ENCODE results near the gene MRPL52.
"Not testable (repeated sequence)": the region's sequence is repeated elsewhere in the genome, so short reads cannot be mapped to it uniquely, and the experiment has no call there.

MRPL52 gene

GRCh38 chr14:22811722-22812121 is 18.0 kb upstream of the MRPL52 start:
- no peak for DNase-seq

DNA sequence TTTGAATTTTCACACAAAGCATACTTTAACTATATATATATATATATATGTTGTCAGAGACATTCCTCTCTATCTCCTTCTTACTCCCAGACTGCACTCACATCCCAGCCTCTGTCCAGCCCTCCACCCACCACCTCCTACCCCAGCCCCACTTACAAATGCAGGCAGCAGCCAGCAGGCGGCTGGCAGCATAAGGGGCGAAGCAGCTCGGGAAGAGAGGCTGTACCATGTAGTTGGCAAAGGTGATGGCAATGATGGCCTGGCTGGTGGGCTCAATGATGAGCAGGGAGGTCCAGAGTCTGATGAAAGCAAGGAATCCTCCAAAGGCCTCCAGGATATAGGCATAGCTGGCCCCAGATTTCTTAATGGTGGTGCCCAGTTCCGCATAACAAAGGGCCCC is 16.9 kb upstream of the MRPL52 start:
- DNase-seq: no peak

DNA sequence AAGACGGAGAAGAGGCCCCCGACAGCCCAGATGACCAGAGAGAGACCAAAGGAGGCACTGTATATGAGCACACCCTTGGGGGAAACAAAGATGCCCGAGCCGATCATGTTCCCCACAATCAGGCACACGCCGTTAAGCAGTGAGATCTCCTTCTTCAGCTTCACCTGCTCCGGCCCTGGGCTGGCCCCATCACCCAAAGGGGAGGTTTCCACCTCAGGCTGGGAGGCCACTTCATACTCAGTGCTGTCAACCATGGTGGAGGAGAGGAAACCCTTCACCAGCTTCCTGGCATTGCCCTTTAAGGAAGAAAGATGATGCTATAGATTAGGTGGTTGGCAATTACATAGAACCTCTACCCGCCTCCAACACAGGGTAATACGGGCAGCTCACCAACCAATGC is 16.5 kb upstream of the MRPL52 start:
- DNase-seq: no peak

DNA sequence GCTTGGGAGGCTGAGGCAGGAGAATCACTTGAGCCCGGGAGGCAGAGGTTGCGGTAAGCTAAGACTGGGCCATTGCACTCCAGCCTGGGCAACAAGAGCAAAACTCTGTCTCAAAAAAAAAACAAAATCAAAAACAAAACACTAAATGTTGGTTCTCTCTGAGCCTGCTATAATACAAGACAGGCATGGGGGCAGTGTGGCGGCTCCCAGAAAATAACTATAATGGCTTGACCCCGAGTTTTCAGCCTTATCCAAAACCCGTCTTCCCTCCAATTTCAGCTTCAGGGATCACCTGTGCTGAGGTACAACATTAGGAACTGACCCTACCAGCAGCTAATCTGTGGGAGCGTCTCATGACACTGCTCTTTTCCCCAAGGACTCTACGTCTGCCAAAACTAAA is 15.3 kb upstream of the MRPL52 start:
- no peak for DNase-seq

DNA sequence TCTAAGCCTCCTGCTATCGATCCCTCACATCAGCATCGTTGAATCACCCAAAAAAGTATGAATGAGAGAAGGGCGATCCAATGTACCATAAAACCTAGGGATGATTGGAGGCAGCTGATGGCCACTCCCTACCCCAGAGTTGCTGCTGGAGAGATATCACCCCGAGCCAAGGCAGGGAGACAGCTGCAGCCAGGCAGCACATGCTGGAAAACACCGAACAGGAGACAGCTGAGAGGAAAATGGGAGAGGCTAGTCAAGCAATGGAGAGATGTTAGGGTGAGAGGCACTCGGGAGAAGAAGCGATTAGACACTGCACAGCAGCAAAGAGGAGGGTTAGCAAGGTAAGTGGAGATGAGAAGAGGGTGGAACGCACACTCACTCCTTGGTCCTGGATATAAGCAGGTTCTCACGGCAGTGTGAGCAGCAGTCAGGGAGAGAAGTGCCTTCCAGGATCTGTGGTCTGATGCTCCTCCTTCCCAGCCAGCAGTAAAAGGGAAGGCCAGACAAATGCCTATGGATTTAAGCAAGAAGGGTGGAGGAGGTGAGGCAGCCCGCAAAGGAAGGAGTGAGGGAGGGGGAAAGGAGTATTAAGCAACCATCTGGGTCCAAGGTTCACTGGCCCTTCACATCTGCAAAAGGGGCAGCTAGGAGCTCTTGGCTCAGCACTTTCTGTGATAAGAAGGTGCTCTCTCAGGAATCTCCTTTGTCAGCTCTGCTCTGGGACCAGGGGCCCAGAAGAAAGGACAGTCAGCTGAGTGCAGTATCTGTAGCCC is 14.6 kb upstream of the MRPL52 start, which contains the start of gene SLC7A7:
TSS of gene SLC7A7 (minus strand) at position 495 of the 773 bp plus-strand sequence. CDS start 2,037 bp downstream, outside the sequence.
- DNase-seq: no peak

- DNase-seq: no peak
These were observed 10.3 kb upstream of the MRPL52 start for GRCh38 chr14:22819151-22819988.

DNA sequence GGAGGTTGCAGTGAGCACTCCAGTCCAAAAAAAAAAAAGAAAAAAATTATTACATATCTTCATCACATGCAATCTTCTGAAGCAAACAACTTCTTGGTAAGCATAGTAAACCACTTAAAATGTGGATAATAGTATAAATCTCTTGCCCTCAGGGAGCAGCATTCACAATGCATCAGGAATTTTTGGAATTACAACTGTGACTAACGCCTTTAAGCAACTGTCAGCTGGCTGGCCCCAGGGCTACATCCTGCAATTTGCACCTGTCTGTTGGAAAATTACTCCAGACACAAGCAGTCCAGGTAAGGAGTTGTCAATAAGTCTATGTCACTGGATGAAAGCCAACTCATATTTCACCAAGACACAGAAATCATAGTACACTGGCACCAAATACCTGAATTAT is 9.0 kb upstream of the MRPL52 start:
- DNase-seq: no peak

DNA sequence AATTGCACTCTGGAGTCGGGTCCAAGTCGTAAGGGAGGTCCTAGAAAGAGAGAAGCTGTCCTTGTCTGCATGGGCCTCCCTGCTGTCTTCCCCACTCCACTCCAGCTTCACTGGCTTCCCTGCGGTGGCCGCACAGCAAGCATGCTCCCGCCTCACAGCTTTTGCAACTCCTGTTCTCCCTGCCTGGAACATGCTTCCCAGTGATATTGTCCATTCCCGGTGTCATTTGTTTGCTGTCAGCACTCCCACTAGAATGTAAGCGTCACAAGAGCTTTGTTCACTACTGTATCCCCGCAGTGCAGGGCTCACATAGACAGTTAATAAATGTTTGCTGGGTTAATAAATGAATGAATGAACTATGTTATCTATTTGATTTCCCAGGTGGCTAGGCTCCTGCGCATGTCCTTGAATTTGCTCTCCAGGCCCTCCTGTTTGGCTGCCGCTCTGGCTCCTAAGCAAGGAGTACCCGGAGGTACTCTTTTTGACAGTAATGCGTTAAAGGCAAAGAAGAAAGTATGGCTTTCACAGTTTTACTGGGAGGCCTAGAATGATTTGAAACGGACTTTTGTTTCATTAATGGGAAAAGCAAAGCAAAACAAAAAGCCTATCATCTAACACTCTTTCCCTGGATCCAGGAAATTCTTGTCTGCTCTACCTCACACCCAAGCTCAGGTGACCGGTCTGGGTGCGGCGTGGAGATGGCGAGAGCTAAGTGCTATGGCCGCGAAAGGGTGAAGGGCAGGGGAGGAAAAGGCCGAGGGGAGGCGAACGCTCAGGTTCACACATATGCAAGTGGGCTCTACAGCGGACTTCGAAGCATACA is 8.3 kb upstream of the MRPL52 start:
- no peak for DNase-seq

DNA sequence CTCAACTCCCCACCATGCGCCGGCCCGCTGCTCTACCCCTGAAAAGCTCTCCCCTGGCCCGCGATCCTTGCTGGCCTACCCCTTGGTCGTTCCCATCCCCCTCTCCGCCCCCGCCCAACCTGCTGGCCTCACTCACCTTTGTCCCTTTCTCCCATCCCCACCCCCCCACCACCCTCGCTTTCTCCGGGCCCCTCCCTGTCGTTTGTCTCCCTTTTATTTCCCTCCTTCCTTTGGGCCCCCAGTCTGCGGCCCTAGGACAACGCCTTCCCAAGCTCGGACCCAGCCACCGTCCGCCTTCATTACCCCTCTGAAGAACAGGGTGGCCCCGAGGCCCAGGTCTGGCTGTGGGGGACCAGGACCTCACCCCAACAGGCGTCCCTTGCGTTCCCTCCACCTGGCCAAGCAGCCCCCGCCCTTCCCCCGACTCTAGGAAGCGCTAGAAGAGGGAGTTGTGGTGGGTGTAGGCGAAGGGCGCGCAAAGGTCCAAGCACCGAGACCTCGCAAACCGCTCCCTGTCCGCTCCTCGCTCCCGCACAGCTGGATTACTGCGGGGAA is 7.6 kb upstream of the MRPL52 start:
- DNase-seq: no peak

DNA sequence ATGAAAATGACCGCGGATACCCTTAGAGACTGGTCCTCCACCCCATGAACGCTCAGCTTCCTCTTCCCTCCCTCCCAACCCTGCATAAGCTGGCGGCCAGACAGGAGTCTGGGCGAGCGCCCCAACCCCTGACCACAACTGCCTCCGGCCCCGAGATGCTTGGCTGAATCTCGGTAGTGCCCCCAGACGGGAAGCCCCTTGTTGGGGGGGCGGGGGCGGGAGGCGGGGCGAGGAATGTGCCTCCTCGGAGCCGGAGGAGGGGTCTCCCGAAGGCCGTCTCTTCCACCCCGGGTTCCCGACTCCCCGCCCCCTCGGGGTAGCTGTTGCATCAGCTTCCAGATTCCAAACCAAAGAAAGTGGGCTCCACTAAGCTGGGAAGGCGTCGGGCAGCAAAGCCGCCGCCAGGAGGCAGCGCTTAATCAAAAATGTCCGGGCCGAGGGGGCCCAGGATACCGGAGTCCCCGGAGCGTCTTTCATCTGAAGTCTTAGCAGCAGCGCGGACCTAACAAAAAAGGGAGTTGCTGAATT is 7.1 kb upstream of the MRPL52 start:
- DNase-seq: peak; percentile 64

- DNase-seq: no peak
These were observed 4.9 kb upstream of the MRPL52 start for GRCh38 chr14:22824711-22825359.

- DNase-seq: not testable (repeated sequence)
These were observed 519 bp upstream of the MRPL52 start for GRCh38 chr14:22829076-22829660.

GRCh38 chr14:22830443-22831010 is 840 bp downstream of the MRPL52 start:
- no peak for DNase-seq

DNA sequence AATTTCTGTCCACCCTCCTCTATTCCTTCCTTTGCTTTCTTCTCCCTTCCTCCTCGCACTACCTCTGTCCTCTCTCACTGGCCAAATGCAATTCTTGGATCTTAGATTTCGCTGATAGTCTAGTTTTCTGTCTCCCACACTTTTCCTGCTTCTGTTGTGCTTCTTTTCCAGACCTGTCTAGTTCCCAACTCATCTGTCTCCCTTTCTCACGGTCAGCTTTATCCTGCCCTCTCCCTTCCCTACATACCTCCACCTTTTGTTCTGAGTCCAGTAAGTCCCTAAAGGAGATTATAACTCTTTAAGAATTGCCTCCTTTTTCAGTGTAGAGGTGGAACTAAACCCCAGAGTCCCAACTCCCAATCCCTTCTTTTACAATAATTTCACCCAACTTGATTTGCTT is 5.8 kb downstream of the MRPL52 start:
- no peak for DNase-seq

DNA sequence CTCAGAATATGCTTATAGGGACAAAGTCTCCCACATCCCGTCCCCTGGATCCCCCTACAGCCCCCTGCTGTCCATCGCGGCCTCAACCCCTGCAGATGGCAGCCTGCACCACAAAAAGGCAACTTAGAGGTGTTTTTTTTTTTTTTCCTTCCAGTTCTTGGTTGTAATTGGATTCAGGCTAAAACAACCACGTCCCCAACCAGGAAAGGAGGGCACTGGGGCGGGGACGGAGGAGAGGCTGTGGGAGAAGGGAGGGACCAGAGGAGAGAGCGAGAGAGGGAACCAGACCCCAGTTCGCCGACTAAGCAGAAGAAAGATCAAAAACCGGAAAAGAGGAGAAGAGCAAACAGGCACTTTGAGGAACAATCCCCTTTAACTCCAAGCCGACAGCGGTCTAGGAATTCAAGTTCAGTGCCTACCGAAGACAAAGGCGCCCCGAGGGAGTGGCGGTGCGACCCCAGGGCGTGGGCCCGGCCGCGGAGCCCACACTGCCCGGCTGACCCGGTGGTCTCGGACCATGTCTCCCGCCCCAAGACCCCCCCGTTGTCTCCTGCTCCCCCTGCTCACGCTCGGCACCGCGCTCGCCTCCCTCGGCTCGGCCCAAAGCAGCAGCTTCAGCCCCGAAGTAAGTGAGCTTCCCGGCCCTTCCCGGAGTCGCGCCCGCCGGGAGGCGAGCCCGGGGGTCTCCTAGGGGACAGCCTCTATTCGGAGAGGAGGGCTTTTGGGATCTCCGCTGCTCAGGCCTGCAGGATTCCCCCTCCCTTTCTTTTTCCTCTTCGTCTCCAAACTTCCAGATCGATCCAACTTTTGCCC is 6.8 kb downstream of the MRPL52 start, which contains the start of gene MMP14:
TSS of gene MMP14 (plus strand) at position 285 of the 813 bp plus-strand sequence. CDS start at position 518, 233 bp downstream.
- DNase-seq: no peak

DNA sequence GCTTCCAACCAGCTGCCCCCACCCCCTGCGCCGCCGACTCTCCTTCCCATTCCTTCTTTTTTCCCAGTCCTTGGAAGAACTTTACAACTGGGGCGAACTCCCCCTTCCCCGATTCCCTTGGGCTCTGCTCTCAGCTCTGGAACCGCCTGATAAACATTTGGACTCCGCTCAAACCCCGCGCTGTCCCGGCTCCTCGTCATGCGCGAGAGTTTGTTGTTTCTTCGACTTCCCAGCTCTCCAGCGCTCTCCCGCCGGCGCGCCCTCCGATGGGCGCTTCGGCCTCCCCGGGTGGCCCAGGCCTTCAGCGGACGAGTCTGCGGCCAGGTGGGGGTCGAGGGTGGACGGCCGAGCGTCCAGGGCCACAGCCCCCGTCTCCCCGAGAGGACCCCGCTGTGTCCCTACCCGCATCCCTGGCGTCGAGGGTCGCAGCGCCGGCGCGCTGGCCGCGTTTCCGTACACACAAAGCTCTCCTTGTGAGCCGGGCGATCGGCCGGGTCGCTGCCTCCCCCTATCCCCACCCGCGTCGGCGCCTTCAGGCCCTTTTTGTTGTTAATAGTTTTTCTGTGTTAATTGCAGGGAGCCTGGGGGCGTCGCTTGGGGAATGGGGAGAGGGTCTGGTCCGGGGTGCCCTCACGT is 7.5 kb downstream of the MRPL52 start:
- no peak for DNase-seq

- no peak for DNase-seq
These were observed 8.3 kb downstream of the MRPL52 start for GRCh38 chr14:22837750-22838538.

- no peak for DNase-seq
These were observed 8.9 kb downstream of the MRPL52 start for GRCh38 chr14:22838631-22839041.

Measured in NCI-H1694 (cell line).